Adrenal gland (tissue), 5 donors: Measurements from ENCODE around the gene SLC25A6.

ENCODE experiments used
- POLR2A ChIP-seq, 2 donors: fragments of 450-650 bp; IDR thresholded peaks; one replicate each; pipeline ENCODE4 v1.6.1; 2017; ENCODE audit warnings: antibody characterized with exemption in 2 of 2, mild to moderate bottlenecking in 2 of 2, moderate library complexity in 1 of 2
- TF ChIP-seq, protein P1 (sequence below), 6 experiments: fragments of 450-650 bp in 4 of 6; fragments of 200-600 bp in 2 of 6; sonication (generic) in 1 of 6; IDR thresholded peaks; 1 replicate in 5 of 6; 2 replicates in 1 of 6; pipeline versions ENCODE4 v1.5.1 to v1.8.0; 2016 to 2021; ENCODE audit warnings: antibody characterized with exemption in 6 of 6, mild to moderate bottlenecking in 2 of 6, moderate library complexity in 1 of 6
- donor health status: DM: no; HTN: no; CAD: no.

DNA sequence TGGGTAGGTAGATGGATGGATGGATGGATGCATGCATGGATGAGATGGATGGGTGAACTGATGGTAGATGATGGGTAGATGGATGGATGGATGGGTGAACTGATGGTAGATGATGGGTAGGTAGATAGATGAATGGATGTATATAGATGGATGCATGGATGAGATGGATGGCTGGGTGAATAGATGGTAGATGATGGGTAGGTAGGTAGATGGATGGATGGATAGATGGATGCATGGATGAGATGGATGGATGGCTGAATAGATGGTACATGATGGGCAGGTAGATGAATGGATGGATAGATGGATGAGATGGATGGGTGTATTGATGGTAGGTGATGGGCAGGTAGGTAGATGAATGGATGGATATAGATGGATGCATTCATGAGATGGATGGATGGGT lies 15.1 kb upstream of the SLC25A6 start:
- TF ChIP-seq, protein P1, sequence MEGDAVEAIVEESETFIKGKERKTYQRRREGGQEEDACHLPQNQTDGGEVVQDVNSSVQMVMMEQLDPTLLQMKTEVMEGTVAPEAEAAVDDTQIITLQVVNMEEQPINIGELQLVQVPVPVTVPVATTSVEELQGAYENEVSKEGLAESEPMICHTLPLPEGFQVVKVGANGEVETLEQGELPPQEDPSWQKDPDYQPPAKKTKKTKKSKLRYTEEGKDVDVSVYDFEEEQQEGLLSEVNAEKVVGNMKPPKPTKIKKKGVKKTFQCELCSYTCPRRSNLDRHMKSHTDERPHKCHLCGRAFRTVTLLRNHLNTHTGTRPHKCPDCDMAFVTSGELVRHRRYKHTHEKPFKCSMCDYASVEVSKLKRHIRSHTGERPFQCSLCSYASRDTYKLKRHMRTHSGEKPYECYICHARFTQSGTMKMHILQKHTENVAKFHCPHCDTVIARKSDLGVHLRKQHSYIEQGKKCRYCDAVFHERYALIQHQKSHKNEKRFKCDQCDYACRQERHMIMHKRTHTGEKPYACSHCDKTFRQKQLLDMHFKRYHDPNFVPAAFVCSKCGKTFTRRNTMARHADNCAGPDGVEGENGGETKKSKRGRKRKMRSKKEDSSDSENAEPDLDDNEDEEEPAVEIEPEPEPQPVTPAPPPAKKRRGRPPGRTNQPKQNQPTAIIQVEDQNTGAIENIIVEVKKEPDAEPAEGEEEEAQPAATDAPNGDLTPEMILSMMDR (IDR thresholded peaks at IDR 0.05): no peak
- TF ChIP-seq POLR2A (IDR thresholded peaks at IDR 0.05): no peak
